HPDE6-E6E7 (cell line): ENCODE measurements around the gene ZNF335.
"Not testable (repeated sequence)": the region's sequence is repeated elsewhere in the genome, so short reads cannot be mapped to it uniquely, and the experiment has no call there.

ENCODE experiments used
- DNase-seq: peaks from one replicate; pipeline ENCODE4 v3.0.0; 2011; ENCODE audit warnings: missing footprints; ENCODE audit errors: extremely low spot score

ZNF335 gene

GRCh38 chr20:45972500-45973183 lies 639 bp upstream of the ZNF335 start:
- DNase-seq: peak; percentile 100

GRCh38 chr20:45971425-45971674 lies 653 bp downstream of the ZNF335 start:
- DNase-seq: no peak

- DNase-seq: peak; percentile 38
These were observed 1.2 kb downstream of the ZNF335 start for GRCh38 chr20:45970646-45971424.

- peak; percentile 79 for DNase-seq
These were observed 2.0 kb downstream of the ZNF335 start for GRCh38 chr20:45969712-45970634.

GRCh38 chr20:45968801-45969711 lies 2.9 kb downstream of the ZNF335 start:
- DNase-seq: no peak

- no peak for DNase-seq
These were observed 3.8 kb downstream of the ZNF335 start for GRCh38 chr20:45968081-45968671.

- DNase-seq: no peak
These were observed 4.4 kb downstream of the ZNF335 start for GRCh38 chr20:45967551-45968080.

GRCh38 chr20:45965169-45966002 lies 6.6 kb downstream of the ZNF335 start:
- DNase-seq: no peak

GRCh38 chr20:45964006-45964400 lies 8.0 kb downstream of the ZNF335 start:
- no peak for DNase-seq

- DNase-seq: peak; percentile 59
These were observed 8.7 kb downstream of the ZNF335 start for GRCh38 chr20:45963059-45964005.

GRCh38 chr20:45962031-45962755 lies 9.8 kb downstream of the ZNF335 start:
- no peak for DNase-seq

- DNase-seq: no peak
These were observed 11.9 kb downstream of the ZNF335 start for GRCh38 chr20:45959956-45960630.

- DNase-seq: no peak
These were observed 12.9 kb downstream of the ZNF335 start for GRCh38 chr20:45959126-45959525.

- no peak for DNase-seq
These were observed 13.4 kb downstream of the ZNF335 start for GRCh38 chr20:45958593-45958992.

- DNase-seq: no peak
These were observed 14.7 kb downstream of the ZNF335 start for GRCh38 chr20:45957021-45957941.

GRCh38 chr20:45956326-45956725 lies 15.7 kb downstream of the ZNF335 start:
- DNase-seq: not testable (repeated sequence)
